Measurements from ENCODE around the gene ELMOD3.
A peak's percentile ranks its signal among the peaks of the same experiment; 100 is the strongest.

Gene ELMOD3

DNA sequence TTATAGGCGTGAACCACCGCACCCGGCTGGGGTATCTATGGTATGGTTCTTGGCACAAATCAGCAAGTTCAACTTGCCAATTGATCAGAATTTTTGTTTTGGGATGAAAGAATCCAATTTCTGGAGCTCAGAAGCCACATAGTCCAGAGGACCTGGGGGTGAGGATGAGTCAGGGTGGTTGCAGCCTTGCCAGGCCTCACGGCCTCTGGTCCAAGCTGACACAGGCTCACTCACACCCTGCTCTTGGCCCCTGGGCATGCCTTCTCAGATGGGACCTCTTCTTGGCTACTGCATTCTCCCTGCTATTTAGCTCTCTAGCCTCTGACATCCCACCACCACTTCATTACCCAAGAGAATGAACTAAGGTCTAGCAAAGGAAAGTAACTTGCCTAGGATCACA lies 39.3 kb downstream of the ELMOD3 start:
- TF ChIP-seq, protein P1, sequence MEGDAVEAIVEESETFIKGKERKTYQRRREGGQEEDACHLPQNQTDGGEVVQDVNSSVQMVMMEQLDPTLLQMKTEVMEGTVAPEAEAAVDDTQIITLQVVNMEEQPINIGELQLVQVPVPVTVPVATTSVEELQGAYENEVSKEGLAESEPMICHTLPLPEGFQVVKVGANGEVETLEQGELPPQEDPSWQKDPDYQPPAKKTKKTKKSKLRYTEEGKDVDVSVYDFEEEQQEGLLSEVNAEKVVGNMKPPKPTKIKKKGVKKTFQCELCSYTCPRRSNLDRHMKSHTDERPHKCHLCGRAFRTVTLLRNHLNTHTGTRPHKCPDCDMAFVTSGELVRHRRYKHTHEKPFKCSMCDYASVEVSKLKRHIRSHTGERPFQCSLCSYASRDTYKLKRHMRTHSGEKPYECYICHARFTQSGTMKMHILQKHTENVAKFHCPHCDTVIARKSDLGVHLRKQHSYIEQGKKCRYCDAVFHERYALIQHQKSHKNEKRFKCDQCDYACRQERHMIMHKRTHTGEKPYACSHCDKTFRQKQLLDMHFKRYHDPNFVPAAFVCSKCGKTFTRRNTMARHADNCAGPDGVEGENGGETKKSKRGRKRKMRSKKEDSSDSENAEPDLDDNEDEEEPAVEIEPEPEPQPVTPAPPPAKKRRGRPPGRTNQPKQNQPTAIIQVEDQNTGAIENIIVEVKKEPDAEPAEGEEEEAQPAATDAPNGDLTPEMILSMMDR (conservative IDR thresholded peaks at IDR 0.05; ENCODE audit: low read length): no peak
- peak; percentile 56 for DNase-seq (ENCODE audit: low read depth)
- no peak overlapping the region for H3K4me3 ChIP-seq (ENCODE audit: low read length)

GRCh38 chr2:85394261-85394681 lies 39.7 kb downstream of the ELMOD3 start:
- TF ChIP-seq, protein P1 (conservative IDR thresholded peaks at IDR 0.05; ENCODE audit: low read length): no peak
- no peak for DNase-seq (ENCODE audit: low read depth)
- H3K4me3 ChIP-seq (ENCODE audit: low read length): no peak overlapping the region

DNA sequence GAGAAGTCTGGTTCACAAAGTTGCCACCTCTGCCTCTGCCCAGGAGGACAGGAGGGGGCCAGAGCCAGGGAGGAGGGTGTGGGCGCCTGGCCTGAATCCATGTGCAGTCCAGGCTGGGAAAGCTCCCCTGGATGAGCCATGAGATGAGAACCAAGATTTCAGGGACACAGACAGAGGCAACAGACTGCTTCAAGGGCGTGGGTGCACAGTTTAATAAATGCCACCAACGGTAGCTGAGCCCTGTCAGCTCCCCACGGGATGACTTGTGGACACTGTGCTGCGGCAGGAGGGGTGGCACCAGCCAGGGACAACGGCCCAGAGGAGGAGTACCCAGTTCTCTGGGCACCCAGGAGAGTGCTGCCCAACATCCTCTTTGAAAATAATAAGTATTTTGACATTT lies 40.4 kb downstream of the ELMOD3 start:
- H3K4me3 ChIP-seq (ENCODE audit: low read length): no peak overlapping the region
- TF ChIP-seq, protein P1 (conservative IDR thresholded peaks at IDR 0.05; ENCODE audit: low read length): no peak
- no peak for DNase-seq (ENCODE audit: low read depth)

GRCh38 chr2:85395912-85396475 lies 41.4 kb downstream of the ELMOD3 start:
- no peak overlapping the region for H3K4me3 ChIP-seq (ENCODE audit: low read length)
- DNase-seq (ENCODE audit: low read depth): no peak
- TF ChIP-seq, protein P1 (conservative IDR thresholded peaks at IDR 0.05; ENCODE audit: low read length): no peak

- DNase-seq (ENCODE audit: low read depth): no peak
Measured at GRCh38 chr2:85396531-85397470, 42.2 kb downstream of the ELMOD3 start.

GRCh38 chr2:85397925-85398331 lies 43.4 kb downstream of the ELMOD3 start:
- TF ChIP-seq, protein P1 (conservative IDR thresholded peaks at IDR 0.05; ENCODE audit: low read length): no peak
- DNase-seq (ENCODE audit: low read depth): no peak
- no peak overlapping the region for H3K4me3 ChIP-seq (ENCODE audit: low read length)

More at GRCh38 chr2:85396531-85397470, 42.2 kb downstream of the ELMOD3 start:
- no peak overlapping the region for H3K4me3 ChIP-seq (ENCODE audit: low read length)
- TF ChIP-seq, protein P1 (conservative IDR thresholded peaks at IDR 0.05; ENCODE audit: low read length): no peak

Data from AG10803 (cell line).